C4-2B (cell line): ENCODE data around the gene STAT3.
"Not testable (repeated sequence)": the region's sequence is repeated elsewhere in the genome, so short reads cannot be mapped to it uniquely, and the experiment has no call there.

Source experiments
- ZFX ChIP-seq: fragments of 450-650 bp; IDR thresholded peaks from 2 replicates; pipeline ENCODE4 v1.6.1; 2017
- TF ChIP-seq, protein P1 (sequence below): fragments of 450-650 bp; conservative IDR thresholded peaks from 2 replicates; pipeline ENCODE4 v1.5.1; 2017; ENCODE audit warnings: mild to moderate bottlenecking

DNA sequence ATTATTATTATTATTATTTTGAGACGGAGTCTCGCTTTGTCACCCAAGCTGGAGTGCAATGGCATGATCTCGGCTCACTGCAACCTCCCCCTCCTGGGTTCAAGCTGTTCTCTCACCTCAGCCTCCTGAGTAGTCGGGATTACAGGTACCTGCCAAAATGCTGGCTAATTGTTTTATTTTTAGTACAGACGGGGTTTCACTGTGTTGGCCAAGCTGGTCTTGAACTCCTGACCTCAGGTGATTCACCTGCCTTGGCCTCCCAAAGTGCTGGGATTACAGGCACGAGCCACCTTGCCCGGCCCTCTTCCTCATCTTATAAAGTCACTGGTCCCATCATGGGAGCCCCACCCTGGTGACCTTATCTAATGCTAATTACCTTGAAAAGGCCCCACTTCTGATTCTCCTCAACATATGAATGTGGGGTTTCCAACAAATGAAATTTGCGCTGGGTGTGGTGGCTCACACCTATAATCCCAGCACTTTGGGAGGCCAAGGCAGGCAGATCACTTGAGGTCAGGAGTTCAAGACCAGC, 12.7 kb upstream of the STAT3 start:
- TF ChIP-seq, protein P1, sequence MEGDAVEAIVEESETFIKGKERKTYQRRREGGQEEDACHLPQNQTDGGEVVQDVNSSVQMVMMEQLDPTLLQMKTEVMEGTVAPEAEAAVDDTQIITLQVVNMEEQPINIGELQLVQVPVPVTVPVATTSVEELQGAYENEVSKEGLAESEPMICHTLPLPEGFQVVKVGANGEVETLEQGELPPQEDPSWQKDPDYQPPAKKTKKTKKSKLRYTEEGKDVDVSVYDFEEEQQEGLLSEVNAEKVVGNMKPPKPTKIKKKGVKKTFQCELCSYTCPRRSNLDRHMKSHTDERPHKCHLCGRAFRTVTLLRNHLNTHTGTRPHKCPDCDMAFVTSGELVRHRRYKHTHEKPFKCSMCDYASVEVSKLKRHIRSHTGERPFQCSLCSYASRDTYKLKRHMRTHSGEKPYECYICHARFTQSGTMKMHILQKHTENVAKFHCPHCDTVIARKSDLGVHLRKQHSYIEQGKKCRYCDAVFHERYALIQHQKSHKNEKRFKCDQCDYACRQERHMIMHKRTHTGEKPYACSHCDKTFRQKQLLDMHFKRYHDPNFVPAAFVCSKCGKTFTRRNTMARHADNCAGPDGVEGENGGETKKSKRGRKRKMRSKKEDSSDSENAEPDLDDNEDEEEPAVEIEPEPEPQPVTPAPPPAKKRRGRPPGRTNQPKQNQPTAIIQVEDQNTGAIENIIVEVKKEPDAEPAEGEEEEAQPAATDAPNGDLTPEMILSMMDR = not testable (repeated sequence)
- TF ChIP-seq ZFX = not testable (repeated sequence)
